Fibroblast of mammary gland (primary cell): Measurements from ENCODE around the gene ANP32D.
"Not testable (repeated sequence)": the region's sequence is repeated elsewhere in the genome, so short reads cannot be mapped to it uniquely, and the experiment has no call there.

Source experiments
- DNase-seq: peaks from one replicate; pipeline ENCODE4 v3.0.0-alpha.2; 2010; ENCODE audit warnings: low read depth
- H3K4me3 ChIP-seq: 2 replicates; pipeline ENCODE4 v1.5.1; 2011; ENCODE audit warnings: low read depth, mild to moderate bottlenecking, low read length, moderate library complexity; ENCODE audit not compliant: control insufficient read depth
- CTCF ChIP-seq: conservative IDR thresholded peaks from 2 replicates; pipeline ENCODE4 v1.5.1; 2011; ENCODE audit warnings: low read depth, low read length, inconsistent platforms; ENCODE audit not compliant: control insufficient read depth, insufficient read depth

The ANP32D gene

DNA sequence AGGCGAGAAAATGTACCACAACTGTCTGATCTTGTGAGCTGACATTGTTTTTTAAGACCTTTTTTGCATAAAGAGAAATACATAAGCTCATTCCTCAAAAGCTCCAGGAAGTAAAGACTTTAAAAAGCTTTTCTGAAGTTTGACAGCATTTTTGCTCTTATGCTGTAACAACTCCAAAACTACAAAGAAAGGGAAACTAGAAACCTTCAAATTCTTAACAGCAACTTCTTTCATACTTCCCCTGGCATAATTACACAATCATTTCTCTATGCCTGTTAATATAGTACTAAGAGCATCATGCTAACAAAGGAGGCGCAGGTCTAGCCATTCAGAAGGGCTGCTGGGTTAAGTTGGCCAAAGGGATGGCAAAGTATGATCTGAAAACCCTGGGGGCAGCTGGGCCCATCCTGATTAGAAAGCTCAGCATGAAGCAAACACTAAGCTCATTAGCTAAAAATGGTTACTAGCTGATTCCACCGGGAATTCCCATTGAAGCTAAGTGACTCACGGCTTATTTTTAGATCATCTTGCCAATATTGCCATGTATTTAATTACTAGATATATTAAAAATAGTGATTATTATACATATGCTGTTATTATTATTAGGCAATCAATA is 26.1 kb upstream of the ANP32D start:
- no peak for TF ChIP-seq CTCF
- no peak overlapping the region for H3K4me3 ChIP-seq
- DNase-seq, result peak; percentile 12

- H3K4me3 ChIP-seq, result no peak overlapping the region
- no peak for DNase-seq
- TF ChIP-seq CTCF, result no peak
Measured at GRCh38 chr12:48447755-48448154, 24.6 kb upstream of the ANP32D start.

- no peak for DNase-seq
- no peak for TF ChIP-seq CTCF
- H3K4me3 ChIP-seq, result no peak overlapping the region
Measured at GRCh38 chr12:48451372-48451771, 21.0 kb upstream of the ANP32D start.

DNA sequence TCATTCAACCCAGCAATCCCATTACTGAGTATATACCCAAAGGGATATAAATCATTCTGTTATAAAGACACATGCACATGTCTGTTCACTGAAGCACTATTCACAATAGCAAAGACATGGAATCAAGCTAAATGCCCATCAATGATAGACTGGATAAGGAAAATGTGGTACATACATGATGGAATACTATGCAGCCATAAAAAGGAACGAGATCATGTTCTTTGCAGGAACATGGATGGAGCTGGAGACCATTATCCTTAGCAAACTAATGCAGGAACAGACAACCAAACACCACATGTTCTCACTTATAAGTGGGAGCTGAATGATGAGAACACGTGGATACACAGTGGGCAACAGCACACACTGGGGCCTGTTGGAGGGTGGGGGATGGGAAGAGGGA is 19.4 kb upstream of the ANP32D start:
- DNase-seq, H3K4me3 ChIP-seq: not testable (repeated sequence)

DNA sequence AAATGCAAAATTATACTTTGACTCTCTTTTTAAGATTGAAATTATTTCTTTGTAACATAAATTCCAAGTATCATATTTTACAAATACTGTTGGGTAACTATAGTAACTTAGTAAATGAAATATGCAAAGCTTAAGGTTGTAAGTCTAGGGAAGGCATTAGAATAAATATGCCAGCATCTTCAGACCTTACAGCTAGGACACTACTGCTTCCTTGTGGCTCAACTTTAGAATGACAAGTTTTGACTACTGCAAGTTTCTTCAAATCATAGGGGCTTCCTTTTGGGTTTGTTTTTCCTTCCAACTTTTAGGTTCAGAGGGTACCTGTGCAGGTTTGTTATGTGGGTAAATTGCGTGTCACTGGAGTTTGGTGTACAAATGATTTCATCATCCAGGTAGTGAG is 17.7 kb upstream of the ANP32D start:
- DNase-seq, result peak; percentile 57
- TF ChIP-seq CTCF, result peak; percentile 53
- H3K4me3 ChIP-seq, result no peak overlapping the region

- H3K4me3 ChIP-seq, result no peak overlapping the region
- no peak for DNase-seq
- TF ChIP-seq CTCF, result no peak
Measured at GRCh38 chr12:48455116-48455515, 17.2 kb upstream of the ANP32D start.

- TF ChIP-seq CTCF, result no peak
Measured at GRCh38 chr12:48459259-48459658, 13.1 kb upstream of the ANP32D start.

GRCh38 chr12:48469027-48469426 is 3.3 kb upstream of the ANP32D start:
- not testable (repeated sequence) for DNase-seq, H3K4me3 ChIP-seq

More at GRCh38 chr12:48459259-48459658, 13.1 kb upstream of the ANP32D start:
- no peak overlapping the region for H3K4me3 ChIP-seq
- DNase-seq, result no peak
